ENCODE data around the gene STX16.
A peak's percentile ranks its signal among the peaks of the same experiment; 100 is the strongest.

Gene STX16

GRCh38 chr20:58678806-58679205 lies 27.7 kb downstream of the STX16 start:
- no peak for ATAC-seq

- no peak for ATAC-seq
Measured at GRCh38 chr20:58682656-58683531, 31.8 kb downstream of the STX16 start.

GRCh38 chr20:58684291-58684690 lies 33.2 kb downstream of the STX16 start:
- ATAC-seq: no peak

- no peak for ATAC-seq
Measured at GRCh38 chr20:58685988-58686387, 34.9 kb downstream of the STX16 start.

GRCh38 chr20:58688414-58688813 lies 37.3 kb downstream of the STX16 start:
- ATAC-seq: no peak

GRCh38 chr20:58688840-58689239 lies 37.8 kb downstream of the STX16 start:
- no peak for ATAC-seq

GRCh38 chr20:58690396-58691135 lies 39.5 kb downstream of the STX16 start:
- ATAC-seq: no peak

GRCh38 chr20:58691773-58692578 lies 40.9 kb downstream of the STX16 start:
- ATAC-seq: no peak

GRCh38 chr20:58692579-58693225 lies 41.6 kb downstream of the STX16 start, which contains the start of gene NPEPL1:
Gene NPEPL1, plus strand, starts transcription at chr20:58692800. Its CDS starts 101 bp downstream, at chr20:58692901.
- peak; percentile 96 for ATAC-seq

- peak in 1 of 2 donors; percentile 23 for ATAC-seq
Measured at GRCh38 chr20:58693226-58694006, 42.3 kb downstream of the STX16 start.

- no peak for ATAC-seq
Measured at GRCh38 chr20:58694241-58695083, 43.4 kb downstream of the STX16 start.

- no peak for ATAC-seq
Measured at GRCh38 chr20:58695084-58695722, 44.1 kb downstream of the STX16 start.

GRCh38 chr20:58695895-58696375 lies 44.9 kb downstream of the STX16 start:
- no peak for ATAC-seq

GRCh38 chr20:58696411-58696961 lies 45.4 kb downstream of the STX16 start:
- ATAC-seq: no peak

GRCh38 chr20:58697201-58697866 lies 46.3 kb downstream of the STX16 start:
- ATAC-seq: no peak

- ATAC-seq: no peak
Measured at GRCh38 chr20:58697867-58698703, 47.0 kb downstream of the STX16 start.

- ATAC-seq: no peak
Measured at GRCh38 chr20:58698741-58699622, 47.9 kb downstream of the STX16 start.

Data from activated CD4-positive, CD25-positive, alpha-beta regulatory T cell treated with anti-CD3 and anti-CD28 coated beads, Interleukin-2, amount 50 U/mL, for 24 hours (primary cell).